Astrocyte (in vitro differentiated cells and primary cell): ENCODE measurements around the gene TNRC18.

Source experiments
- CTCF ChIP-seq: IDR thresholded peaks from 2 replicates; pipeline ENCODE4 v1.5.1; 2011; ENCODE audit warnings: low read depth, mild to moderate bottlenecking, inconsistent platforms, low read length, moderate library complexity; ENCODE audit not compliant: insufficient read depth
- EZH2 ChIP-seq: IDR thresholded peaks from 2 replicates; pipeline ENCODE4 v1.6.1; 2012; ENCODE audit warnings: mild to moderate bottlenecking, low read length, inconsistent platforms; ENCODE audit not compliant: insufficient read depth

- TF ChIP-seq EZH2 (no peak), CTCF (no peak)
Measured at GRCh38 chr7:5289355-5289754, 134.3 kb downstream of the TNRC18 start.
